AG08396 (cell line): ENCODE data around the gene KDSR.
"Not testable (repeated sequence)": the region's sequence is repeated elsewhere in the genome, so short reads cannot be mapped to it uniquely, and the experiment has no call there.

Experiments used
- DNase-seq: peaks from one replicate; pipeline ENCODE4 v3.0.0; 2012; ENCODE audit warnings: low spot score, mixed read lengths

The KDSR gene

GRCh38 chr18:63365876-63366212, 1.2 kb downstream of the KDSR start:
- DNase-seq, result peak; percentile 20

GRCh38 chr18:63363951-63364350, 3.1 kb downstream of the KDSR start:
- DNase-seq, result no peak

- DNase-seq, result not testable (repeated sequence)
These were observed 3.6 kb downstream of the KDSR start for GRCh38 chr18:63363420-63363819.

GRCh38 chr18:63356272-63356896, 10.6 kb downstream of the KDSR start:
- DNase-seq, result no peak

DNA sequence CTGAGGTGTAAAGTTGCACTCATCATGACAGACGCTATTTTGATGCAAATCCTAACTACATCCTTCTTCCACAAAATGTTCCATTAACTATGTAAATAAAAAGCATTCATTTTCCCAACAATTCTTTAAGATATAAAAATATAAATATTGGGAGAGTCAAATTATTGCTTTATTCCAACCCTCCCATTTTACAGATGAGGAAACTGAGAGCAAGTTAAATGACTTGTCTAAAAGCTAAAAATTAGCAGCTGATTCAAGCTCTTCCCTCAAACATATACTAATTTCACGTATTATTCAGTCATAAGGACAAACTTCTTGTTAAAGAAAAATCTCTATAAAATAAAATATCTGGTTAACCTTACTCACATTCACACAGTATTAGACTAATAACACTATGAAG, 16.8 kb downstream of the KDSR start:
- DNase-seq, result no peak

DNA sequence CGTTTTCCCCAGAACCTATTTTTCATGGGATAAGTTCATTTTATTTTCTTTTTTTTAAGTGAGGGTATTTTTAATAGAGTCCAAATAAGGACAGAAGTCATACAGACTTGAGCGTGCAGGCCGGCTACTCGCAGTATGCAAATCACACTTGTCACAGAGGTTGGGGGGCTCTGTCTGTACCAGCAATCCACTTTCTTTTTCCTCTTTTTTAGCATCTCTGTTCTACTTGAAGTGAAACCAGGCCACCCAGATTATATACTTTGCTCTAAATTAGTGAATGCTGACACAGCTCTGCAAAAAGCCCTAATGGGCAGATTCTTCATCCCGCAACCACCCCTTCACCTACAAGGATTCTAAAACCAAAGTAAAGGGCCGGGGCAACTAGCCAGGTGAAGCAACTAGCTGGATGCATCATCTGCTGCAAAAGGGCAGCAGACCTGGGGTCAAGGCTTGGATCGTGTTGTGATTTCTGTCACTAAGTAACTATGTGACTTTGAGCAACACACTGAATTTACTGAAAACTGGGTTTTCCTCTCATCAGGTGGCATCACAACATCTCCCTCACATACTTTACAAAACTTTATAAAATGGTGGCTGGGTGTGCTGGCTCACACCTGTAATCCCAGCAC, 18.4 kb downstream of the KDSR start:
- no peak for DNase-seq

GRCh38 chr18:63346480-63347183, 20.4 kb downstream of the KDSR start:
- no peak for DNase-seq

DNA sequence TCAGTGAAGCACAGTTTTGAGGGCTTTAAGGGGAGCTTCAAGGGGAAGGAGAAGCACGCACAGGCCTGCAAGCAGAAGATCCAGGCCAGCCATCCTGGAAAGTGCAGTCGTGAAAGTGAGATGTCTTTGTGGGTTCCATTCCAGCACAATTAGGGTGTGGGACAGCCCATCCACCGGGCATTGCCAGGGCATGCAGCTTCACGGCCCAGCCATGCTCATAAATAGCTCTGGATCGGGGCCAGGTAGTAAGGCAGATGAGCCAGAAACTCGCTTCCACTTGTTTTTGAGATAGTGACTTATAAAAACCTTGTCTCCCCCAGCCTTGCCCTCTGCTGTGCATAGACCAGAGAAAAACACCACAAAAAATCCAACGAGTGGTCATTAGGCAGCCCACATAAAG, 21.0 kb downstream of the KDSR start:
- no peak for DNase-seq

- no peak for DNase-seq
These were observed 22.1 kb downstream of the KDSR start for GRCh38 chr18:63344918-63345317.

GRCh38 chr18:63344263-63344662, 22.7 kb downstream of the KDSR start:
- no peak for DNase-seq

DNA sequence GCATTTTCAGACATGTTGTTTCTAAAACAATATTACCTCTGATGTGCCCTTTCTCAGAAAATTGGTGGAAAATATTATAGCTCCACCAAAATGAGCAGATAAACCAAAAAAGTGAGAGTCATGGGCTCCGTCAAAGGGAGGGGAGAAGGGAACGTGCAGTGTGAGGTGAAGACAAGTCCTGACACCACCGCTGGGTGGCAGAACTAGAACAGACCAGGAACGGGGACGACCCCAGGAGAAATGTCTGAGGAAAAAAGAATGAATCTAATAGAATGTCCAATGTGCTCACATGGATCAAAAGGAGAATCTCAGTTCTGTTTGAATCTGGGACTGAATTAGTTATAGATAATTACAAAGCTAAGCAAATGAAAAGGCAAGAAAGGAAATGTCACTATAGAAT, 24.8 kb downstream of the KDSR start:
- DNase-seq, result no peak

DNA sequence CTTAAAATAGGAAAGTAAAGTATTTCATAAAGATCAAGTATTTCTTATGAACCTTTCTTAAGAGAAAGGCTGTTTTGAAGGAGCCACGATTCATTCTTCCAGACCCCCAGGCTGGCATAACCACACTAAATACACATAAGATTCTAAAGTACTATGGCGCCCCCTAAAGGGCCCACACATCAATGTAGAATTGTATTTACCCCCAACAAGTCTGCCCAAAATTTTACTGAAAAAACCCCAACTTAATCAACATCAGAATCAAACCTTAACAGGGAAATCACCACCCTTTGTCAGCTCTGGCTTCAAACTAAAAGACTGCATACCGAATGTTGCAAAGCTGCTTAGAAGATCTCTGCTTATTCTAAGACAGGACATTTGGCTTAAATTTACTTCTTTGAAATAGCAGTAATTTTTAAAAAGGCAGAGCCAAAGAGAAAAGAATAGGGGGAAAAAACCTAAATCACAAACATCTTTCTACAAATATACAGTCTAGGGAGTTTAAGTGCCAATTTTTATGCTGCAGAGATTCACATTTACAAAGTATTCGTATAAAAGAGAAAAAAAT, 27.0 kb downstream of the KDSR start:
- DNase-seq, result no peak

DNA sequence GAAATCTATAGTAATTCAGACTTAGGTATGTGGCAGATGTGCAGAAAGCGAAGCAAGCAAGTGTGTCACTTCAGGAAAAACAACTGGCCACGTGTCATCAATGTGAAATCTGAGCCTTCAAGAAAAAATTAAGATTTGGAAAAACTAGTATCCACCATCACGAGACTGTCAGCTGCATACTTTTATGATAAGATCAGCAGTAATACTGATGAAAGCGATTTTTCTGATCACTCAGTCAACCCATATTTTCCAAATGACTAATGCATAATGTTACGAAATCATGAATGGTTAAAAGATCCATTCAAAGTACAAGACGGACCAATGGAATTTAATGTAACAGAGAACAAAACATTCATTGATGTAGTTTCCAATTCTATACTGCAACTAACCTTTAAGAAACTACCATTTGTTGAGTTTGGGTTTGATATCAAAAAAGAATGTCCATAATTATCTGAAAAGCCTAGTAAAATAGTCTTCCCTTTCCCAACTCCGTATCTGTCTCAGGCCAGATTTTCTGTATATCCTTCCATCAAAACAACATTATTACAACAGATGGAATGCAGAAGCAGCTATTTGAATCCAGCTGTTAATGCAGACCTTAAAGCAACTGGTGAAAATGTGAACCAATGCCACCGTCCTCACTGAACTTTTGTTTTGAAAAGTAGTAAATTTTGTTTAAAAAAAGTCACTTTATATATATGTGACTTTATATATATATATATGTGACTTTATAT, 30.5 kb downstream of the KDSR start:
- peak; percentile 62 for DNase-seq

- DNase-seq, result no peak
These were observed 35.9 kb downstream of the KDSR start for GRCh38 chr18:63331105-63331504.

- DNase-seq, result no peak
These were observed 37.4 kb downstream of the KDSR start for GRCh38 chr18:63329431-63330145.

- no peak for DNase-seq
These were observed 41.0 kb downstream of the KDSR start for GRCh38 chr18:63326011-63326410.

DNA sequence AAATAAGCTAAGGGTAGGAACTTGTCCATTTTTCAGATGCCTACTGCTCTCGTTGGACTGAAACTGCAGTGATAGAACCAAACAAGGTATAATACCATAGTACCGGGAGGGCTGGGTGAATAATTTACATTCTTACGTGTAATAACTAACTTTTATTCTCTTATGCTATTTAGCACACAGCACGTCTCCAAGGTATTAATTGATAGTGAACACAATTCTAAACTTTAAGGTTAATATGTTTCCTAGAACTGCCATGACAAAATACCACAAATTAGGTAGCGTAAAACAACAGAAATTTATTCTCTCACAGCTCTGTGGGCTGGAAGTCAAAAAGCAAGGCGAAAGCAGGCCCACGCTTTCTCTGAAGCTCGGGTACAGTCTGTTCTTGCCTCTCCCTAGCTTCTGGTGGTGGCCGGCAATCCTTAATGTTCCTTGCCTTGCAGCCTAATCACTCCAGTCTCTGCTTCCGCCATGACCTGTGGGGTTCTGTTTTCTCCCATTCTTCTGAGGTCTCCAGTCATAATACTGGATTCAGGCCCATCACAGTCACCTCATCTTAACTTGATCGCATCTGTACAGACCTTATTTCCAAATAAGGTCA, 41.8 kb downstream of the KDSR start:
- no peak for DNase-seq

- peak; percentile 70 for DNase-seq
These were observed 43.9 kb downstream of the KDSR start for GRCh38 chr18:63322908-63323634.

- no peak for DNase-seq
These were observed 44.8 kb downstream of the KDSR start for GRCh38 chr18:63322206-63322605.

- DNase-seq, result no peak
These were observed 45.7 kb downstream of the KDSR start for GRCh38 chr18:63321291-63321690.

- no peak for DNase-seq
These were observed 46.1 kb downstream of the KDSR start for GRCh38 chr18:63320975-63321265.
